H9 (cell line): ENCODE measurements around the gene POU6F2. TPM values are rescaled to one million over a fixed set of nuclear protein-coding genes. Genes with fewer than 3 reads are reported as not detected.

Experiments used
- DNase-seq: peaks from one replicate; pipeline ENCODE4 v3.0.0-alpha.2; 2017
- H2AFZ ChIP-seq: one replicate; pipeline ENCODE4 v1.6.1; 2013; ENCODE audit warnings: mild to moderate bottlenecking, low read length, control low read depth, moderate library complexity
- H2AK5ac ChIP-seq: 2 replicates; pipeline ENCODE4 v1.6.1; 2013; ENCODE audit warnings: low read length, control low read depth, mixed read lengths; ENCODE audit not compliant: insufficient read length
- H2BK120ac ChIP-seq: one replicate; pipeline ENCODE4 v1.6.1; 2013; ENCODE audit warnings: low read depth, mild to moderate bottlenecking, low read length, control low read depth, inconsistent platforms; ENCODE audit not compliant: poor library complexity, severe bottlenecking
- H2BK12ac ChIP-seq: 2 replicates; pipeline ENCODE4 v1.6.1; 2013; ENCODE audit warnings: low read length, control low read depth, mixed read lengths, low read depth; ENCODE audit not compliant: insufficient read length
- H2BK15ac ChIP-seq: 2 replicates; pipeline ENCODE4 v1.6.1; 2013; ENCODE audit warnings: low read depth, low read length, control low read depth
- H2BK20ac ChIP-seq: one replicate; pipeline ENCODE4 v1.6.1; 2013; ENCODE audit warnings: low read depth, mild to moderate bottlenecking, low read length, control low read depth, inconsistent platforms; ENCODE audit not compliant: poor library complexity, severe bottlenecking
- H2BK5ac ChIP-seq: 2 replicates; pipeline ENCODE4 v1.6.1; 2013; ENCODE audit warnings: low read length, control low read depth, mixed read lengths; ENCODE audit not compliant: insufficient read length
- H3K14ac ChIP-seq: 2 replicates; pipeline ENCODE4 v1.6.1; 2013; ENCODE audit warnings: low read length, control low read depth; ENCODE audit not compliant: insufficient read depth
- H3K18ac ChIP-seq: 2 replicates; pipeline ENCODE4 v1.6.1; 2013; ENCODE audit warnings: low read depth, mild to moderate bottlenecking, mixed read lengths, low read length, control low read depth; ENCODE audit not compliant: insufficient read length
- H3K23ac ChIP-seq: 2 replicates; pipeline ENCODE4 v1.6.1; 2013; ENCODE audit warnings: low read length, control low read depth, mixed read lengths, low read depth; ENCODE audit not compliant: insufficient read length
- H3K23me2 ChIP-seq: 2 replicates; pipeline ENCODE4 v1.6.1; 2013; ENCODE audit warnings: low read depth, mild to moderate bottlenecking, mixed read lengths, low read length, control low read depth; ENCODE audit not compliant: insufficient read length, poor library complexity, severe bottlenecking
- H3K27ac ChIP-seq: 2 replicates; pipeline ENCODE4 v1.5.1; 2013; ENCODE audit warnings: low read length, control low read depth, mixed read lengths, low read depth; ENCODE audit not compliant: insufficient read length
- H3K27me3 ChIP-seq: 2 replicates; pipeline ENCODE4 v1.6.1; 2013; ENCODE audit warnings: low read length, control low read depth, inconsistent platforms; ENCODE audit not compliant: insufficient read depth
- H3K4ac ChIP-seq: 2 replicates; pipeline ENCODE4 v1.6.1; 2013; ENCODE audit warnings: low read depth, mild to moderate bottlenecking, control low read depth, inconsistent platforms, low read length, moderate library complexity
- H3K4me1 ChIP-seq: 2 replicates; pipeline ENCODE4 v1.6.1; 2013; ENCODE audit warnings: low read length, control low read depth, inconsistent platforms; ENCODE audit not compliant: insufficient read depth
- H3K4me2 ChIP-seq: 2 replicates; pipeline ENCODE4 v1.6.1; 2013; ENCODE audit warnings: low read length, control low read depth, mixed read lengths; ENCODE audit not compliant: insufficient read length, insufficient read depth
- H3K56ac ChIP-seq: 2 replicates; pipeline ENCODE4 v1.6.1; 2013; ENCODE audit warnings: low read depth, mild to moderate bottlenecking, mixed read lengths, low read length, control low read depth; ENCODE audit not compliant: insufficient read length
- H3K79me1 ChIP-seq: 2 replicates; pipeline ENCODE4 v1.6.1; 2013; ENCODE audit warnings: low read depth, mild to moderate bottlenecking, moderate library complexity, low read length, control low read depth, inconsistent platforms; ENCODE audit not compliant: insufficient read depth, poor library complexity, severe bottlenecking
- H3K79me2 ChIP-seq: 2 replicates; pipeline ENCODE4 v1.6.1; 2013; ENCODE audit warnings: low read length, control low read depth, inconsistent platforms; ENCODE audit not compliant: insufficient read depth
- H3K9ac ChIP-seq: 2 replicates; pipeline ENCODE4 v1.6.1; 2013; ENCODE audit warnings: low read length, control low read depth, mixed read lengths; ENCODE audit not compliant: insufficient read length; ENCODE audit errors: extremely low read depth
- H3K9me3 ChIP-seq: one replicate; pipeline ENCODE4 v1.6.1; 2013; ENCODE audit warnings: low read depth, low read length, inconsistent platforms; ENCODE audit not compliant: control insufficient read depth
- H3T11ph ChIP-seq: one replicate; pipeline ENCODE4 v1.6.1; 2013; ENCODE audit warnings: mild to moderate bottlenecking, low read length, control low read depth, inconsistent platforms
- H4K20me1 ChIP-seq: one replicate; pipeline ENCODE4 v1.6.1; 2013; ENCODE audit not compliant: control insufficient read depth, insufficient read length, insufficient read depth
- H4K5ac ChIP-seq: 2 replicates; pipeline ENCODE4 v1.6.1; 2013; ENCODE audit warnings: low read depth, mild to moderate bottlenecking, mixed read lengths, low read length, control low read depth; ENCODE audit not compliant: insufficient read length
- H4K8ac ChIP-seq: replicated peaks from 2 replicates; pipeline ENCODE4 v1.6.1; 2013; ENCODE audit warnings: low read length, control low read depth, mixed read lengths, low read depth; ENCODE audit not compliant: insufficient read length
- H4K91ac ChIP-seq: 2 replicates; pipeline ENCODE4 v1.6.1; 2013; ENCODE audit warnings: low read depth, mild to moderate bottlenecking, moderate library complexity, mixed read lengths, low read length, control low read depth; ENCODE audit not compliant: insufficient read length
- H3K27ac Mint-ChIP-seq, 3 experiments: 2 replicates in 2 of 3; 3 replicates in 1 of 3; pipeline ENCODE4 v1.8.0; 2020 to 2021; ENCODE audit warnings: mixed read lengths in 3 of 3, mild to moderate bottlenecking in 1 of 3, moderate library complexity in 1 of 3
- H3K27me3 Mint-ChIP-seq: 2 replicates; pipeline ENCODE4 v1.8.0; 2021; ENCODE audit warnings: low read depth, mild to moderate bottlenecking, moderate library complexity, mixed read lengths
- H3K36me3 Mint-ChIP-seq, 3 experiments: 2 replicates in 2 of 3; 3 replicates in 1 of 3; pipeline ENCODE4 v1.8.0; 2020 to 2021; ENCODE audit warnings: low read depth in 3 of 3, mixed read lengths in 3 of 3; ENCODE audit not compliant: insufficient read depth in 1 of 3
- H3K4me1 Mint-ChIP-seq, 2 experiments: 2 replicates each; pipeline ENCODE4 v1.8.0; 2020; ENCODE audit warnings: mixed read lengths in 2 of 2
- H3K4me3 Mint-ChIP-seq, 2 experiments: 2 replicates in 1 of 2; 3 replicates in 1 of 2; pipeline ENCODE4 v1.8.0; 2020 to 2021; ENCODE audit warnings: mild to moderate bottlenecking in 2 of 2, mixed read lengths in 2 of 2, moderate library complexity in 1 of 2
- H3K9me3 Mint-ChIP-seq, 2 experiments: 2 replicates in 1 of 2; 3 replicates in 1 of 2; pipeline ENCODE4 v1.8.0; 2020; ENCODE audit warnings: mild to moderate bottlenecking in 2 of 2, mixed read lengths in 2 of 2, moderate library complexity in 1 of 2
- CTCF ChIP-seq: fragments of 200-600 bp; sonication (generic); conservative IDR thresholded peaks from 3 replicates; pipeline ENCODE4 v1.8.0; 2021; ENCODE audit warnings: antibody characterized with exemption, mild to moderate bottlenecking
- WGBS: extraction: QIAGEN DNeasy Blood & Tissue Kit; methylation state at CpG from one replicate; pipeline ENCODE4 v1.1.7; 2013; ENCODE audit warnings: missing lambda C conversion rate, low lambda C conversion rate, mixed read lengths; ENCODE audit not compliant: insufficient read length; ENCODE audit errors: extremely low coverage; 5-methylcytosine and 5-hydroxymethylcytosine counted together
- total RNA-seq: library from RNA; stranded (reverse); gene quantifications from 2 replicates; pipeline ENCODE4 v1.2.1, GENCODE V29; 2021

The POU6F2 gene
- total RNA-seq, 1 experiment from 2014 or later = 1.9 TPM

GRCh38 chr7:39333701-39334100, 356.0 kb downstream of the POU6F2 start:
- H3K4me1 Mint-ChIP-seq = peaks cover 30 to 38% of the 10 kb centered on the region in 2 experiments
- Histone ChIP-seq H3K23me2 (no peaks in the 10 kb centered on the region), H3K9ac (no peak overlapping the region), H3K4me2 (no peak overlapping the region), H3K4me1 (peaks cover 5% of the 10 kb centered on the region; the same call in 1 of the 2 replicates), H4K5ac (no peak overlapping the region), H2BK15ac (no peak overlapping the region), H2BK12ac (no peak overlapping the region), H3K27ac (no peak overlapping the region), H2BK120ac (no peak overlapping the region), H4K91ac (no peak overlapping the region), H2AFZ (no peak overlapping the region), H2BK20ac (no peak overlapping the region), H3K9me3 (no peaks in the 10 kb centered on the region), H4K20me1 (no peaks in the 10 kb centered on the region), H3T11ph (no peak overlapping the region), H4K8ac (no peak overlapping the region), H3K79me2 (no peaks in the 10 kb centered on the region), H2AK5ac (no peak overlapping the region), H3K56ac (no peak overlapping the region), H3K14ac (no peak overlapping the region), H3K18ac (no peak overlapping the region), H3K23ac (no peak overlapping the region), H3K79me1 (no peaks in the 10 kb centered on the region), H3K27me3 (no peaks in the 10 kb centered on the region), H2BK5ac (no peak overlapping the region), H3K4ac (no peak overlapping the region)
- H3K4me3 Mint-ChIP-seq = no peak overlapping the region
- H3K27me3 Mint-ChIP-seq = peaks cover 3% of the 10 kb centered on the region; the same call in 1 of the 2 replicates
- no peak overlapping the region for H3K27ac Mint-ChIP-seq
- TF ChIP-seq CTCF = no peak
- no peaks in the 10 kb centered on the region for H3K9me3 Mint-ChIP-seq
- DNase-seq = no peak
- H3K36me3 Mint-ChIP-seq = no peaks in the 10 kb centered on the region; a peak in 1 of 7 replicates
- WGBS = no CpG with 5 or more reads among the region's 1 CpG
